H1 (cell line): ENCODE measurements around the gene RASAL2. TPM values are rescaled to one million over a fixed set of nuclear protein-coding genes. Genes with fewer than 3 reads are reported as not detected.

Experiments
- CTCF ChIA-PET: fragments of 300-600 bp; sonication (Branson Sonifier 250); formaldehyde crosslinking; loops from one replicate; lab custom pipeline; 2021; ENCODE audit not compliant: partially characterized antibody; lab: Charles Lee
- POLR2A ChIA-PET: fragments of 300-600 bp; sonication (Branson Sonifier 250); formaldehyde crosslinking; loops from one replicate; lab custom pipeline; 2021; ENCODE audit warnings: inconsistent platforms; ENCODE audit not compliant: partially characterized antibody; lab: Charles Lee
- DNase-seq, 2 experiments: peaks; one replicate each; pipeline versions ENCODE4 v3.0.0 to v3.0.0-alpha.2; 2010 to 2022; ENCODE audit warnings: low spot score in 2 of 2, low read depth in 1 of 2, mixed read lengths in 1 of 2
- FAIRE-seq: peaks from 2 replicates; lab custom pipeline; 2011; peaks lifted over from hg19 to GRCh38; lab: Jason Lieb, UNC
- H2AFZ ChIP-seq: 2 replicates; pipeline ENCODE4 v1.8.1; 2012; ENCODE audit warnings: low read length, inconsistent platforms
- H2AK5ac ChIP-seq: 2 replicates; pipeline ENCODE4 v1.6.1; 2013; ENCODE audit warnings: low read depth, low read length
- H2BK120ac ChIP-seq: replicated peaks from 2 replicates; pipeline ENCODE3; 2013; ENCODE audit warnings: low read depth, low read length, inconsistent platforms
- H2BK12ac ChIP-seq: 2 replicates; pipeline ENCODE4 v1.6.1; 2013; ENCODE audit warnings: low read depth, low read length
- H2BK15ac ChIP-seq: 2 replicates; pipeline ENCODE4 v1.6.1; 2013; ENCODE audit warnings: low read length
- H2BK20ac ChIP-seq: 2 replicates; pipeline ENCODE4 v1.6.1; 2013; ENCODE audit warnings: low read length
- H2BK5ac ChIP-seq: 2 replicates; pipeline ENCODE4 v1.6.1; 2013; ENCODE audit warnings: low read depth, low read length
- H3K14ac ChIP-seq: 2 replicates; pipeline ENCODE4 v1.6.1; 2013; ENCODE audit warnings: inconsistent platforms; ENCODE audit not compliant: insufficient read length
- H3K18ac ChIP-seq: 2 replicates; pipeline ENCODE4 v1.6.1; 2013; ENCODE audit warnings: low read length; ENCODE audit errors: extremely low read depth
- H3K23ac ChIP-seq: 2 replicates; pipeline ENCODE4 v1.6.1; 2013; ENCODE audit warnings: inconsistent platforms; ENCODE audit not compliant: insufficient read length
- H3K23me2 ChIP-seq: 2 replicates; pipeline ENCODE4 v1.6.1; 2013; ENCODE audit warnings: low read depth, low read length
- H3K27ac ChIP-seq: 2 replicates; pipeline ENCODE4 v1.6.1; 2011; ENCODE audit warnings: low read depth, low read length, inconsistent platforms
- H3K27me3 ChIP-seq, 4 experiments: replicated peaks in 1 of 4; 1 replicate in 1 of 4; 2 replicates in 3 of 4; pipeline versions ENCODE4 v1.6.1 to v1.8.1; 2011 to 2013; ENCODE audit warnings: low read length in 3 of 4, mild to moderate bottlenecking in 3 of 4, inconsistent platforms in 2 of 4, mixed read lengths in 2 of 4, moderate library complexity in 1 of 4; ENCODE audit not compliant: control insufficient read depth in 3 of 4, insufficient read depth in 3 of 4; ENCODE audit errors: extremely low read depth in 1 of 4
- H3K36me3 ChIP-seq, 4 experiments: 2 replicates each; pipeline versions ENCODE4 v1.6.1 to v1.8.1; 2011 to 2013; ENCODE audit warnings: mild to moderate bottlenecking in 4 of 4, low read length in 3 of 4, moderate library complexity in 2 of 4, control low read depth in 1 of 4, inconsistent platforms in 1 of 4; ENCODE audit not compliant: insufficient read depth in 4 of 4, control insufficient read depth in 2 of 4
- H3K4ac ChIP-seq: replicated peaks from 2 replicates; pipeline ENCODE3; 2013; ENCODE audit warnings: low read length, low read depth, mixed read lengths, inconsistent platforms; ENCODE audit not compliant: insufficient read length
- H3K4me1 ChIP-seq, 4 experiments: replicated peaks in 1 of 4; 1 replicate in 1 of 4; 2 replicates in 3 of 4; pipeline versions ENCODE4 v1.6.1 to v1.8.1; 2011 to 2013; ENCODE audit warnings: low read length in 3 of 4, inconsistent platforms in 2 of 4, mixed read lengths in 1 of 4; ENCODE audit not compliant: insufficient read depth in 4 of 4, control insufficient read depth in 3 of 4
- H3K4me2 ChIP-seq, 2 experiments: 2 replicates each; pipeline versions ENCODE4 v1.6.1 to v1.8.1; 2011 to 2013; ENCODE audit warnings: low read depth in 2 of 2, low read length in 2 of 2, control low read depth in 1 of 2, inconsistent platforms in 1 of 2, mild to moderate bottlenecking in 1 of 2; ENCODE audit not compliant: insufficient read depth in 1 of 2
- H3K4me3 ChIP-seq, 4 experiments: fragments of 200-600, 300-600 bp in 1 of 4; sonication (generic), shearing (Covaris generic), sonication (Bioruptor Twin) in 1 of 4; 2 replicates each; pipeline versions ENCODE4 v1.5.1 to v1.8.1; 2011 to 2016; ENCODE audit warnings: low read length in 4 of 4, low read depth in 3 of 4, control low read depth in 2 of 4, inconsistent platforms in 2 of 4, mild to moderate bottlenecking in 2 of 4, mixed read lengths in 1 of 4, moderate library complexity in 1 of 4; ENCODE audit not compliant: insufficient read depth in 2 of 4; ENCODE audit errors: extremely low read depth in 1 of 4
- H3K56ac ChIP-seq: replicated peaks from 2 replicates; pipeline ENCODE3; 2013; ENCODE audit warnings: low read depth, mild to moderate bottlenecking, mixed read lengths, low read length, inconsistent platforms; ENCODE audit not compliant: insufficient read length
- H3K79me1 ChIP-seq: 2 replicates; pipeline ENCODE4 v1.6.1; 2013; ENCODE audit warnings: low read depth, low read length, control low read depth
- H3K79me2 ChIP-seq, 2 experiments: 2 replicates each; pipeline versions ENCODE4 v1.6.1 to v1.8.1; 2012 to 2013; ENCODE audit warnings: low read length in 2 of 2, mild to moderate bottlenecking in 2 of 2, inconsistent platforms in 1 of 2; ENCODE audit not compliant: insufficient read depth in 2 of 2, control insufficient read depth in 1 of 2
- H3K9ac ChIP-seq, 4 experiments: replicated peaks in 1 of 4; 1 replicate in 1 of 4; 2 replicates in 3 of 4; pipeline versions ENCODE4 v1.6.1 to v1.8.1; 2011 to 2013; ENCODE audit warnings: low read depth in 3 of 4, low read length in 3 of 4, control low read depth in 2 of 4, mild to moderate bottlenecking in 2 of 4, moderate library complexity in 2 of 4, inconsistent platforms in 1 of 4; ENCODE audit errors: extremely low read depth in 1 of 4
- H3K9me3 ChIP-seq, 2 experiments: 2 replicates each; pipeline versions ENCODE4 v1.6.1 to v1.8.1; 2012 to 2013; ENCODE audit warnings: mild to moderate bottlenecking in 2 of 2, moderate library complexity in 2 of 2, control low read depth in 1 of 2, inconsistent platforms in 1 of 2, low read depth in 1 of 2, low read length in 1 of 2, mixed read lengths in 1 of 2; ENCODE audit not compliant: insufficient read depth in 2 of 2
- H4K20me1 ChIP-seq, 2 experiments: replicated peaks in 1 of 2; 2 replicates each; pipeline versions ENCODE3 to v1.8.1; 2011 to 2013; ENCODE audit warnings: inconsistent platforms in 2 of 2, low read length in 2 of 2, mild to moderate bottlenecking in 1 of 2; ENCODE audit not compliant: insufficient read depth in 2 of 2, control insufficient read depth in 1 of 2
- H4K5ac ChIP-seq: 2 replicates; pipeline ENCODE4 v1.6.1; 2013; ENCODE audit warnings: low read length, low read depth, mixed read lengths, inconsistent platforms; ENCODE audit not compliant: insufficient read length
- H4K8ac ChIP-seq: 2 replicates; pipeline ENCODE4 v1.8.0; 2013; ENCODE audit warnings: mild to moderate bottlenecking, moderate library complexity, low read length, inconsistent platforms; ENCODE audit not compliant: insufficient read depth; ENCODE audit errors: extremely low read depth
- H4K91ac ChIP-seq: replicated peaks from 2 replicates; pipeline ENCODE3; 2013; ENCODE audit warnings: low read length, mixed read lengths, inconsistent platforms; ENCODE audit not compliant: insufficient read length
- CHD2 ChIP-seq: IDR thresholded peaks from 2 replicates; pipeline ENCODE4 v1.6.1; 2012; ENCODE audit warnings: low read length, improper control_type of control experiment
- PHF8 ChIP-seq: fragments of 200-600 bp; sonication (generic); conservative IDR thresholded peaks from 2 replicates; pipeline ENCODE4 v1.7.1; 2012; ENCODE audit warnings: low read depth, mild to moderate bottlenecking, inconsistent platforms, low read length, moderate library complexity
- TEAD4 ChIP-seq: IDR thresholded peaks from 2 replicates; pipeline ENCODE4 v1.6.1; 2012; ENCODE audit warnings: low read depth, low read length, inconsistent platforms, mixed read lengths
- WGBS, 2 experiments: shearing (Covaris generic) in 1 of 2; methylation state at CpG; one replicate each; pipeline versions ENCODE4 v1.1.6 to v1.1.7; 2013 to 2015; ENCODE audit warnings: low lambda C conversion rate in 2 of 2, mixed read lengths in 2 of 2, inconsistent platforms in 1 of 2, low coverage in 1 of 2, missing lambda C conversion rate in 1 of 2; ENCODE audit not compliant: insufficient replicate concordance in 2 of 2, insufficient coverage in 1 of 2, insufficient read length in 1 of 2; ENCODE audit errors: extremely low coverage in 1 of 2, missing lambda C conversion rate in 1 of 2; 5-methylcytosine and 5-hydroxymethylcytosine counted together
- polyA plus RNA-seq, 7 experiments: library from polyadenylated mRNA; depleted of rRNA in 3 of 7; stranded (reverse) in 5 of 7; unstranded in 2 of 7; fragments of >200 nt in 5 of 7; fragments of 200-250 nt in 2 of 7; gene quantifications; 1 replicate in 5 of 7; 2 replicates in 1 of 7; 4 replicates in 1 of 7; pipeline versions ENCODE4 v1.2.1 to v1.2.3, GENCODE V29; 2011 to 2013; ENCODE audit warnings: missing spikeins in 2 of 7, mixed read lengths in 2 of 7
- total RNA-seq: library from RNA; stranded (reverse); fragmentation: NEBNext Ultra II Directional; extraction: Animal tissue kit (Norgen Biotek cat#: 25700); gene quantifications from 2 replicates; pipeline ENCODE4 v1.2.1, GENCODE V29; 2021

RASAL2 gene
- total and polyA plus RNA-seq, 2 of the 8 experiments (the other 6 are each of a cell fraction or from before 2014, with no cell fraction given), result 15.9 to 32.5 TPM

- no peaks in the 10 kb centered on the region for H3K27me3 ChIP-seq
- no peak overlapping the region for H4K8ac ChIP-seq
- H3K79me1 ChIP-seq, result peaks cover 4% of the 10 kb centered on the region; the same call in 1 of the 2 replicates
- ChIA-PET CTCF (interaction anchor here (1.9 to 2.5 kb wide), 2 partner anchors 27 to 85 kb away, joined by 4 to 6 read pairs; partner anchors contain the start of gene RASAL2), POLR2A (no interaction called here)
- H2BK12ac ChIP-seq, result no peak overlapping the region
- H3K4me2 ChIP-seq, result 0 out of 4 replicates have a peak overlapping the region, but pooled peaks of 1 of the 2 experiments have one; percentile 7
- peaks cover 0 to 6% (median 1%) of the 10 kb centered on the region in 4 experiments; a peak in 2 of 8 replicates for H3K36me3 ChIP-seq
- H2AFZ ChIP-seq, result no peak overlapping the region
- no peak overlapping the region for H2BK20ac ChIP-seq
- no peak overlapping the region for H3K27ac ChIP-seq
- H3K56ac ChIP-seq, result no peak overlapping the region
- peaks cover 3 to 60% of the 10 kb centered on the region in 2 experiments; a peak in 3 of 4 replicates for H3K79me2 ChIP-seq
- no peaks in the 10 kb centered on the region for H3K23me2 ChIP-seq
- no peak overlapping the region for H3K18ac ChIP-seq
- H4K91ac ChIP-seq, result no peak overlapping the region
- H3K9me3 ChIP-seq, result peaks cover 9 to 15% of the 10 kb centered on the region in 2 experiments; a peak in 3 of 4 replicates
- H2BK120ac ChIP-seq, result no peak overlapping the region
- H4K20me1 ChIP-seq, result no peaks in the 10 kb centered on the region
- H3K23ac ChIP-seq, result no peak overlapping the region
- no peak overlapping the region for H3K9ac ChIP-seq
- FAIRE-seq, result no peak
- H3K4me1 ChIP-seq, result peaks cover 0 to 6% (median 2%) of the 10 kb centered on the region in 4 experiments; a peak in 2 of 7 replicates
- H3K14ac ChIP-seq, result no peak overlapping the region
- no peak overlapping the region for H4K5ac ChIP-seq
- no peak overlapping the region for H3K4ac ChIP-seq
- 42% methylated on average over 4 of the region's 4 CpGs; no CpG with 5 or more reads in 1 of the 2 experiments for WGBS, 2 experiments
- no peak overlapping the region for H3K4me3 ChIP-seq
- H2BK15ac ChIP-seq, result no peak overlapping the region
- H2AK5ac ChIP-seq, result no peak overlapping the region
- H2BK5ac ChIP-seq, result no peak overlapping the region
- no peak for DNase-seq
- no peak for TF ChIP-seq PHF8
- TF ChIP-seq TEAD4, result no peak
- no peak for TF ChIP-seq CHD2
Observed at GRCh38 chr1:178121883-178122282, 28.0 kb downstream of the RASAL2 start.
